ENCODE results near the gene UBL4B.
A peak's percentile ranks its signal among the peaks of the same experiment; 100 is the strongest.

The UBL4B gene

GRCh38 chr1:110098222-110099026, 13.8 kb upstream of the UBL4B start:
- DNase-seq (ENCODE audit: low spot score) = no peak
- no peak for TF ChIP-seq CTCF (IDR thresholded peaks at IDR 0.05; ENCODE audit: extremely low read depth, insufficient read depth, missing control alignments)
- in situ Hi-C loops (cut with MboI; ENCODE audit: low pct_unique_long_range_greater_than_20kb, low sequenced_read_pairs, unreplicated experiment) = no loop called here

- no peak for DNase-seq (ENCODE audit: low spot score)
- in situ Hi-C loops (cut with MboI; ENCODE audit: low pct_unique_long_range_greater_than_20kb, low sequenced_read_pairs, unreplicated experiment) = no loop called here
- no peak for TF ChIP-seq CTCF (IDR thresholded peaks at IDR 0.05; ENCODE audit: extremely low read depth, insufficient read depth, missing control alignments)
These were observed 11.9 kb upstream of the UBL4B start for GRCh38 chr1:110100335-110100734.

DNA sequence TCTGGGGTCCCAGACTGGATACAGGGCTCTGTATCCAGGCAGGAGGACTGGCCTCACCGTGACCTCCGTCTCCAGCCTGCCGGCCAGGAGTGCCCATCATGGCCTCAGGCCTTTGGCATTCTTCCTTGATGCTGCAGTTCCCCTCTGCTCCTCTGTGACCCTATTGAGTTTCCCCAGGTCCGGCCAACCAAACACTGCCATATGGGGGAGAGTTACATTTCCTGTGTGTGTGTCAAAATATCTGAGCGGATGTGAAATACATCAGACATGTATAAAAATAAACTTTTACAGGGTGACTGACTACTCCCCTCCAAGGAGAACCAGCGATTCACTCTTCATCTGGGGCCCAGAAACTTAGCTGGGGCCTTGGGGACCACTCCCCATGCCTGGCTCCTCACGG, 10.2 kb upstream of the UBL4B start:
- DNase-seq (ENCODE audit: low spot score) = peak; percentile 48
- in situ Hi-C loops (cut with MboI; ENCODE audit: low pct_unique_long_range_greater_than_20kb, low sequenced_read_pairs, unreplicated experiment) = no loop called here
- TF ChIP-seq CTCF (IDR thresholded peaks at IDR 0.05; ENCODE audit: extremely low read depth, insufficient read depth, missing control alignments) = no peak

- TF ChIP-seq CTCF (IDR thresholded peaks at IDR 0.05; ENCODE audit: extremely low read depth, insufficient read depth, missing control alignments) = peak; percentile 98
- DNase-seq (ENCODE audit: low spot score) = peak; percentile 83
- in situ Hi-C loops (cut with MboI; ENCODE audit: low pct_unique_long_range_greater_than_20kb, low sequenced_read_pairs, unreplicated experiment) = no loop called here
These were observed 6.0 kb upstream of the UBL4B start for GRCh38 chr1:110106013-110106941.

DNA sequence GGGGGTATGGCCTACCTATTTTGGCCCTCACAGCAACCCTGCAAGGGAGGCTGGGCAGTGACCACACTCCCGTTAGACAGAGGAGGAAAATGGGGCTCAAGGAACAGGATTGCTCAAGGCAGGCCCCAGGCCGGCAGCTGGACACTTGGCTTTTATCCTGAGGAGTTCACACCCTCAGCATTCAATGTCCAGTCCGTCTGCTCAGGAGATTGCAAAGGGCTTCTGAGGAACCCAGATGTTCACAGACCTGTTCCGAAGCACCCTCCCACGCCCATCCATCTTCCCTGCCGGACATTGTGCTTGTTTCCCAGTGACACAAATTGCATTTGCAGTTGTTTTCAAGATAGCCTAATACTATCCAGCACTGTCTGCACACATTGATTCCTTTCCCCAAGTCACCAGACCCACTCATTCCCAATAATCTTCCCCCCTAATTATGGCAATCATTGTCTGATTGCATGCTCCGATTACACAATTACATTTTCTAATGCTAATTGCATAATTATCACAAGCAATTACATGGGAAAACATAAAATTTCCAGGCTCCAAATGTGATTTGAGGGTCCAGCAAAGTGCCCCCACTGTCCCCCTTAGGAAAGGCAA, 4.3 kb upstream of the UBL4B start:
- DNase-seq (ENCODE audit: low spot score) = no peak
- in situ Hi-C loops (cut with MboI; ENCODE audit: low pct_unique_long_range_greater_than_20kb, low sequenced_read_pairs, unreplicated experiment) = no loop called here
- TF ChIP-seq CTCF (IDR thresholded peaks at IDR 0.05; ENCODE audit: extremely low read depth, insufficient read depth, missing control alignments) = no peak

- TF ChIP-seq CTCF (IDR thresholded peaks at IDR 0.05; ENCODE audit: extremely low read depth, insufficient read depth, missing control alignments) = no peak
- no peak for DNase-seq (ENCODE audit: low spot score)
- in situ Hi-C loops (cut with MboI; ENCODE audit: low pct_unique_long_range_greater_than_20kb, low sequenced_read_pairs, unreplicated experiment) = no loop called here
These were observed 1.2 kb upstream of the UBL4B start for GRCh38 chr1:110111081-110111480.
